ENCODE results near the gene IPO4.

DNA sequence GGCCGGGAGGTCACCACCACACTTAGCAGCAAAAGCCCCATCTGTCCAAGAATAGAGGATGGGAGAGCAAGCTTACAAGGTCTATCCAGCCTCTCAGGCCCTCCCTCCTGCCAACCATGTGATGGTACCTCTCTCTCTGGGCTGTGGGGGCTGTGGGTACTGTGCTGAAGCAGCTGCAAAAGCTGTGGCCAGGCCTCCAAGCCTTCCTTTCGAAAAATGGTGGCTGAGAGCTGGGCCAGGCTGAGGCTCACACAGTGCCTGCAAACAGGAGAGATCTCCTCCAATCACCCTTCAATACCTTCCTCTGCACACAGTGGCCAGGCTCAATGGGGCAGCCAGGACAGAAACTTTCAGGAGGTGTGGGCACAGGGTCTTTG, 1.1 kb downstream of the IPO4 start:
- TF ChIP-seq POLR2A (IDR thresholded peaks at IDR 0.05; ENCODE audit: low read depth, low read length) (no peak), POLR2AphosphoS5 (IDR thresholded peaks at IDR 0.05; ENCODE audit: low read depth, low read length) (no peak), TAF1 (IDR thresholded peaks at IDR 0.05; ENCODE audit: borderline replicate concordance, low read depth, low read length) (no peak)

Data from GM12892 (cell line).